ENCODE data around the gene PRR22. TPM values are rescaled to one million over a fixed set of nuclear protein-coding genes. Genes with fewer than 3 reads are reported as not detected.

PRR22 gene
- total and polyA plus RNA-seq, 2 donors (not counting 3 experiments of a cell fraction or from before 2014, with no cell fraction given) = 1.4 to 3.4 TPM

GRCh38 chr19:5804516-5805461 is 20.2 kb upstream of the PRR22 start, which contains the start of gene NRTN:
Gene NRTN, plus strand, starts transcription at chr19:5805067. Its CDS starts 19,099 bp downstream, at chr19:5824166.
- Histone ChIP-seq H2AFZ (ENCODE audit: low read depth, low read length) (peak within 1 kb of the TSS; percentile 78), H3K9me3 (replicated peaks; ENCODE audit: control insufficient read depth, insufficient read depth, low read length) (no peaks in the 10 kb centered on the region), H3K27ac (ENCODE audit: insufficient read depth, low read depth, low read length) (no peak within 1 kb of the TSS), H3K9me1 (replicated peaks; ENCODE audit: control insufficient read depth, extremely low read depth, insufficient read depth, low read length) (peaks cover 2% of the 10 kb centered on the region), H3K4me3 (replicated peaks in 1 of 3; ENCODE audit: insufficient read depth in 1 of 3, low read depth in 1 of 3, low read length in 3 of 3) (no peak within 1 kb of the TSS), H3K9ac (replicated peaks; ENCODE audit: extremely low read depth, insufficient read depth, low read length) (no peak within 1 kb of the TSS), H3K27me3 (ENCODE audit: control insufficient read depth in 2 of 2, insufficient read depth in 2 of 2, low read length in 2 of 2) (peaks cover 2 to 7% of the 10 kb centered on the region in 2 experiments), H3K4me2 (ENCODE audit: insufficient read depth, low read length) (no peak within 1 kb of the TSS), H4K20me1 (replicated peaks; ENCODE audit: control insufficient read depth, extremely low read depth, insufficient read depth, low read length) (no peaks in the 10 kb centered on the region), H3K36me3 (ENCODE audit: control insufficient read depth in 2 of 2, extremely low read depth in 1 of 2, insufficient read depth in 2 of 2, low read length in 2 of 2) (no peaks in the 10 kb centered on the region), H3K79me2 (ENCODE audit: control insufficient read depth, insufficient read depth, low read length) (no peaks in the 10 kb centered on the region), H3K4me1 (ENCODE audit: control insufficient read depth, extremely low read depth, insufficient read depth, low read length) (peaks cover 5% of the 10 kb centered on the region)
- intact Hi-C loops (cut with micrococcal nuclease) (loop anchor here (1.0 to 10.0 kb wide), 4 partner anchors 18 to 218 kb away; no protein-coding TSS in a partner anchor), dilution Hi-C loops (cut with MboI; ENCODE audit: extremely low pct_ligation_motif_present, low sequenced_read_pairs) (no loop called here)
- TF ChIP-seq FOS (IDR thresholded peaks at IDR 0.05; ENCODE audit: borderline replicate concordance, insufficient read depth, low read length) (no peak), MYC (IDR thresholded peaks at IDR 0.05; ENCODE audit: low read depth, low read length) (no peak)
- ChIA-PET POLR2A (interaction anchor here (1.1 kb wide), 2 partner anchors 23 to 163 kb away, joined by 3 to 14 read pairs; no protein-coding TSS in a partner anchor), CTCF (interaction anchor here (0.6 to 2.3 kb wide), 53 partner anchors 7 to 321 kb away, joined by 3 to 76 read pairs (median 5); partner anchors contain the start of genes CATSPERD, DUS3L, FUT6 and NDUFA11)
- no peak for DNase-seq (ENCODE audit: low read depth, low spot score)
- no TSS peak for BruUV-seq (replicated peaks)
- FAIRE-seq = no peak

- no peak overlapping the region for H3K27ac ChIP-seq (ENCODE audit: insufficient read depth, low read depth, low read length)
- POLR2A ChIA-PET = interaction anchor here (0.9 to 1.1 kb wide), 3 partner anchors 24 to 164 kb away, joined by 3 to 14 read pairs (median 4); partner anchors contain the start of gene VMAC
- H2AFZ ChIP-seq (ENCODE audit: low read depth, low read length) = peak overlapping the region; percentile 78
- no TSS peak for BruUV-seq (replicated peaks)
- H3K27me3 ChIP-seq (ENCODE audit: control insufficient read depth in 2 of 2, insufficient read depth in 2 of 2, low read length in 2 of 2) = peaks cover 2 to 7% of the 10 kb centered on the region in 2 experiments
- H3K9ac ChIP-seq (replicated peaks; ENCODE audit: extremely low read depth, insufficient read depth, low read length) = no peak overlapping the region
- dilution Hi-C loops (cut with MboI; ENCODE audit: extremely low pct_ligation_motif_present, low sequenced_read_pairs) = no loop called here
- peak; percentile 89 for DNase-seq (ENCODE audit: low read depth, low spot score)
- H3K36me3 ChIP-seq (ENCODE audit: control insufficient read depth in 2 of 2, extremely low read depth in 1 of 2, insufficient read depth in 2 of 2, low read length in 2 of 2) = no peaks in the 10 kb centered on the region
- peaks cover 2% of the 10 kb centered on the region for H3K9me1 ChIP-seq (replicated peaks; ENCODE audit: control insufficient read depth, extremely low read depth, insufficient read depth, low read length)
- peak; percentile 90 for FAIRE-seq
- H3K4me3 ChIP-seq (replicated peaks in 1 of 3; ENCODE audit: insufficient read depth in 1 of 3, low read depth in 1 of 3, low read length in 3 of 3) = peak overlapping the region in 1 of 3 experiments; percentile 2
- peak overlapping the region; percentile 45 for H3K4me2 ChIP-seq (ENCODE audit: insufficient read depth, low read length)
- CTCF ChIA-PET = interaction anchor here (0.5 to 2.3 kb wide), 56 partner anchors 8 to 396 kb away, joined by 3 to 76 read pairs (median 5); partner anchors contain the start of genes CATSPERD, DUS3L, FUT6 and NDUFA11
- intact Hi-C loops (cut with micrococcal nuclease) = loop anchor here (1.0 to 10.0 kb wide), 4 partner anchors 19 to 218 kb away; no protein-coding TSS in a partner anchor
- H3K4me1 ChIP-seq (ENCODE audit: control insufficient read depth, extremely low read depth, insufficient read depth, low read length) = peaks cover 5% of the 10 kb centered on the region
- no peaks in the 10 kb centered on the region for H4K20me1 ChIP-seq (replicated peaks; ENCODE audit: control insufficient read depth, extremely low read depth, insufficient read depth, low read length)
- no peaks in the 10 kb centered on the region for H3K9me3 ChIP-seq (replicated peaks; ENCODE audit: control insufficient read depth, insufficient read depth, low read length)
- TF ChIP-seq POLR2A (IDR thresholded peaks at IDR 0.05; ENCODE audit: low read depth, low read length) (no peak), POLR2AphosphoS5 (IDR thresholded peaks at IDR 0.05; ENCODE audit: insufficient read depth, low read depth, low read length) (peak; percentile 42), MAX (IDR thresholded peaks at IDR 0.05; ENCODE audit: insufficient read depth, insufficient read length) (no peak), CTCF (IDR thresholded peaks at IDR 0.05; ENCODE audit: extremely low read depth in 1 of 2, insufficient read depth in 1 of 2, low read depth in 1 of 2, low read length in 2 of 2) (peak; percentile 100), EZH2 (IDR thresholded peaks at IDR 0.05; ENCODE audit: borderline replicate concordance, low read depth, low read length, severe bottlenecking) (no peak)
- no peaks in the 10 kb centered on the region for H3K79me2 ChIP-seq (ENCODE audit: control insufficient read depth, insufficient read depth, low read length)
These were observed 19.4 kb upstream of the PRR22 start for GRCh38 chr19:5803752-5804515.

All from endothelial cell of umbilical vein (primary cell).